Hematopoietic multipotent progenitor cell treated with erythropoietin and hydrocortisone succinate and interleukin-3 and kit ligand, for 6 days (in vitro differentiated cells): ENCODE results near the gene CD209.

Experiments
- DNase-seq: peaks from one replicate; pipeline ENCODE4 v3.0.0-alpha.2; 2015

The CD209 gene

GRCh38 chr19:7734220-7735203 is 12.8 kb downstream of the CD209 start:
- DNase-seq: peak; percentile 14

- DNase-seq: no peak
These were observed 14.0 kb downstream of the CD209 start for GRCh38 chr19:7733376-7733775.

- DNase-seq: no peak
These were observed 15.3 kb downstream of the CD209 start, which contains the start of gene CLEC4G for GRCh38 chr19:7732045-7732444. Gene CLEC4G, minus strand, starts transcription at chr19:7732110. Its CDS starts 8 bp downstream, at chr19:7732102.

DNA sequence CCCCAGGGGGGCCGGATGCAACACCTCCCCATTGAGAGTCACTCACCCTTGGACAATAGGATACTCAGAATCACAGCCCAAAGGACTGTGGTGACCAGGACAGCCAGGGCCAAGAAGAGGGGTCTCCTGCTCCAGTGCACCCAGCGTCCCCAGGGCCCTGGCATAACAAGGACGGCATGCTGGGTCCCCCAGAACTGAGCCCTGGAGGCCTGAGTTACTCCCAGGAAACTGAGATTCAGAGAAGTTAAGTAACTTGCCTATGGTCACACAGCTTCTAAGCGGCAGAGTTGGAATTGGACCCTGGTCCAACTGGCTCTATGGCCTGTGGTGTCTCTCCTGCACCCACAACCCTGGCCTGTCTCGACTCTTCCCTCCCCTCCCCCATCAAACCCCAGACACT is 15.7 kb downstream of the CD209 start:
- no peak for DNase-seq

- no peak for DNase-seq
These were observed 16.1 kb downstream of the CD209 start for GRCh38 chr19:7731218-7731595.

- no peak for DNase-seq
These were observed 16.8 kb downstream of the CD209 start for GRCh38 chr19:7730286-7731217.

GRCh38 chr19:7729831-7730285 is 17.5 kb downstream of the CD209 start:
- DNase-seq: no peak

- peak; percentile 43 for DNase-seq
These were observed 18.1 kb downstream of the CD209 start for GRCh38 chr19:7729211-7729610.

- no peak for DNase-seq
These were observed 21.5 kb downstream of the CD209 start for GRCh38 chr19:7725791-7726190.

DNA sequence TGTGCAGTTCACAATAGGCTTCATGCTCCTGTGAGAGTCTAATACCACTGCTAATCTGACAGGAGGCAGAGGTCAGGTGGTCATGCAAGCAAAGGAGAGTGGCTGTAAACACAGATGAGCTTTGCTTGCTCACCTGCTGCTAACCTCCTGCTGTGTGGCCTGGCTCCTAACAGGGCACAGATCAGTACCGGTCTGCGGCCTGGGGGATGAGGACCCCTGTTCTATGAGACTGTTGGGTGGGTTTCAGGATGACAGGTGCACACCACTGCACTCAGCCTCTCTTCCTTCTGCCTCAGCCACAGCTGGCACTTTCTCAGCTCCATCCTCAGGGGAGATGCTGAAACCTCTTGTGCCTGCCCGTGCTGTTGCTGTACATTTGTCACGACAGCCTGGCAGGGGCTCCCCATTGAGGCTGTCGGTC is 25.1 kb downstream of the CD209 start:
- no peak for DNase-seq

DNA sequence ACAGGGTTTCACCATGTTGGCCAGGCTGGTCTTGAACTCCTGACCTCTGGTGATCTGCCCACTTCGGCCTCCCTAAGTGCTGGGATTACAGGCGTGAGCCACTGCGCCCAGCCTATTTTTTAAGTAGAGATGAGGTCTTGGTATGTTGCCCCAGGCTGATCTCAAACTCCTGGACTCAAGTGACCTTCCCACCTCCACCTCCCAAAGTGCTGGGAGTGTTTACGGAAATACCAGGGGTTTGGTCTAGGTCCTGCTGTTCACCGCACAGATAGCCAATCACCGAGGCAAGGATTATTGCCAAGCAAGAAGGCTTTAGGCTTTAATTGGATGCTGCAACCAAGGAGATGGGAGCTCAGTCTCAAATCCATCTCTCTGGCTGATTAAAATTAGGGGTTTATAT is 27.0 kb downstream of the CD209 start:
- DNase-seq: no peak

DNA sequence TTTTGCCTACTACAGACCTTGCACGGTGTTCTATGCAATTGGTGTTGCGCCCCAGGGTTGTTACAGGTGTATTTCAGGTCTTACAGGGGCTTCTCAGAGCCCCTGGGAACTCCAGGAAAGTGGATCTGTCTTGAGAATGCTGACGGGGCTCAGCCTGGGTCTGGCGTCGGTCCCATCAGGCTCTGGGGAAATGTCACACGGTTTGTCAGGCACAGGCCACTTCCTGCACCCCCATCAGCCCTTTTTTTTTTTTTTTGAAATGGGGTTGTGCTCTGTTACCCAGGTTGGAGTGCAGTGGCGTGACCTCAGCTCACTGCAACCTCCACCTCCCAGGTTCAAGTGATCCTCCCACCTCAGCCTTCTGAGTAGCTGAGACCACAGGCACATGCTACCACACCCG is 28.7 kb downstream of the CD209 start:
- no peak for DNase-seq

DNA sequence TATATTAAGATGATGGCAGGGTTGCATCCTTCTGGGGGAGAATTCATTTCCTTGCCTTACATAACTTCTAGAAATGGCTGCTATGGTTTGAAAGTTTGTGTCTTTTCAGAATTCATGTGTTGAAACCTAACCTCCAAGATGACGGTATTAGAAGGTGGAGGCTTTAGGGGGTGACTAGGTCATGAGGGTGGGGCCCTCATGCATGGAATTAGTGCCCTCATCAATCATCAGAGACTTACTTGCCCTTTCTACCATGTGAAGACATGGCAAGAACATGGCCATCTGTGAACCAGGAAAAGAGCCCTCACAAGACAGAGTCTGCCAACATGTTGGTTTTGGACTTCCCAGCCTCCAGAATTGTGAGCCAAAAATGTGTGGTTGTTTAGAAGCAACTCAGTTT is 30.6 kb downstream of the CD209 start:
- DNase-seq: no peak

GRCh38 chr19:7715671-7716070 is 31.7 kb downstream of the CD209 start:
- no peak for DNase-seq

- DNase-seq: no peak
These were observed 36.7 kb downstream of the CD209 start for GRCh38 chr19:7710616-7711015.

GRCh38 chr19:7709932-7710460 is 37.3 kb downstream of the CD209 start:
- no peak for DNase-seq

DNA sequence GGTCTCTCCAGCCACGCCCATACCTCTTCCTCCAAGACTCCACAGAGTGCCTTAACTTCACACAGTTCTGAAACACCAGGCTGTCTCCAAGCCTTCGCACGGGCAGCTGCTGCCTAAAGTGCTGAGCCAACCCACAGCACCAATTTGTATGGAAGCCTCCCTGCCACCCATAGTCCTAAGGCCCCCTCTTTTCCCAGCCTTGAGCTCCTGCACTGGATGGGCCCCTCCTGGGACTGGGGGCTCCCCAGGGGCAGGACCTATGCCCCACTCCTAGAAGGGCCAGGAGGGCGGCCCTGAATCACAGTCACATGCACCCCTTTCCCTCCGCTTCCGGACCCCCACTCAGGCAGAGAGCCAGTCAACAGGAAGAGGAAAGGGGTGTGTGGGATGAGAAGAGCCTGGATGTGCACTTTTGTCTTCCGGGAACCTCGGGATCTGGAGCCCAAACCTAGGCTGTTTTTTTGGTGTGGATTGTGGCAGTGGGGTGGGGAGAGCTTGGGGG is 40.3 kb downstream of the CD209 start:
- no peak for DNase-seq

GRCh38 chr19:7706188-7706954 is 41.0 kb downstream of the CD209 start:
- DNase-seq: no peak

- peak; percentile 66 for DNase-seq
These were observed 41.7 kb downstream of the CD209 start for GRCh38 chr19:7705387-7706187.

DNA sequence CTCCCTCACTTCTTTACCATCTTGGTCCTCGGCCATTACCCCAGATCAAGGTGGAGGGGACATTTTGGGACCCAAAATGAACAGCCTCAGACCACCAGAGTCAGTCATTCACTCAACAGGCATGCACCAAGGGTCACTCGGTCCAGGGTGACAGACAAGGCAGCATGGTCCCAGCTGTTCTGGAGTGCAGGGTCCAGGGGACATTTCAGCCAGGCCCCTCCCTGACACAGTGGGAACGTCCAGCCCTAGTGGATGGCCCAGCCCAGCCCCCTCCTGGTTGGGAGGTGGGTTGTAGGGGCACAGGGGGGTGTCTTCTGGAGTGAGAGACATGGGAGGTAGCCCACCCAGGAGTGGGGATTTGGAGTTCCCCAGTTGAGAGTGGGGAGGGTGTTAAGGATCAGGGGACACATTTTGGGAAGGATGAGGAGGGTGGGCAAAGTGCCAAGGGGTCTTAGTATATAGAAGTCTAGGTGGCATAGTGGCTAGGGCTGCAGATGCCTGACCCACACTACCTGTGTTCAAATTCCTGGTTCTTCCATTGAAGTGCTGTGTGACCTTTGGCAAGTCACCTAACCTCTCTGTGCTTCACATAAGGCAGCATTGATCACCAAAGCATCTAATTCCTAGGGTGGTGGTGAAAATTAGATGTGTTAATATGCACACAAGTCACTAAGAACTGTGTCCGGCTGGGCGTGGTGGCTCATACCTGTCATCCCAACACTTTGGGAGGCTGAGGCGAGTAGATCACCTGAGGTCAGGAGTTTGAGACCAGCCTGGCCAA is 42.9 kb downstream of the CD209 start:
- DNase-seq: no peak
